IMR-90 (cell line): Measurements from ENCODE around the gene MTPN. TPM values are rescaled to one million over a fixed set of nuclear protein-coding genes. Genes with fewer than 3 reads are reported as not detected.

Experiments used
- ATAC-seq: fragments of 200-7000 bp; cut with Tn5 transposase; 2 replicates; pipeline ENCODE4 v1.9.1; 2020; ENCODE audit warnings: low read depth, mild to moderate bottlenecking, moderate library complexity
- BruUV-seq: library from RNA; stranded (reverse); fragments of 400-500 nt; replicated peaks from 2 replicates; lab custom pipeline; 2021; lab: Mats Ljungman, UMichigan
- CTCF ChIA-PET: fragments of 300-600 bp; formaldehyde crosslinking; extraction: SDS; loops from one replicate; lab custom pipeline; 2021; ENCODE audit warnings: antibody characterized with exemption; lab: Yijun Ruan, JAX
- POLR2A ChIA-PET: fragments of 300-600 bp; sonication (Branson Sonifier 250); formaldehyde crosslinking; loops from one replicate; lab custom pipeline; 2022; ENCODE audit warnings: antibody characterized with exemption; ENCODE audit not compliant: unreplicated experiment; lab: Charles Lee
- DNase-seq: peaks from one replicate; pipeline ENCODE4 v3.0.0; 2013
- H2AFZ ChIP-seq: replicated peaks from 2 replicates; pipeline ENCODE3; 2013; ENCODE audit warnings: low read length, mild to moderate bottlenecking; ENCODE audit not compliant: poor library complexity
- H2AK5ac ChIP-seq: 2 replicates; pipeline ENCODE4 v1.6.1; 2013; ENCODE audit warnings: low read depth, low read length, inconsistent platforms
- H2AK9ac ChIP-seq: replicated peaks from 2 replicates; pipeline ENCODE3; 2013; ENCODE audit warnings: mild to moderate bottlenecking, low read depth, low read length, moderate library complexity; ENCODE audit not compliant: poor library complexity
- H2BK120ac ChIP-seq: 2 replicates; pipeline ENCODE4 v1.6.1; 2013; ENCODE audit warnings: low read depth, low read length, inconsistent platforms
- H2BK15ac ChIP-seq: 3 replicates; pipeline ENCODE4 v1.6.1; 2013; ENCODE audit warnings: low read depth, low read length, inconsistent platforms
- H2BK20ac ChIP-seq: 2 replicates; pipeline ENCODE4 v1.6.1; 2013; ENCODE audit warnings: low read depth, mild to moderate bottlenecking, inconsistent platforms, low read length, moderate library complexity
- H2BK5ac ChIP-seq: 2 replicates; pipeline ENCODE4 v1.6.1; 2013; ENCODE audit warnings: mild to moderate bottlenecking, low read depth, low read length, inconsistent platforms; ENCODE audit not compliant: poor library complexity, severe bottlenecking
- H3K14ac ChIP-seq: replicated peaks from 2 replicates; pipeline ENCODE4 v1.6.1; 2013; ENCODE audit warnings: low read depth, low read length, inconsistent platforms
- H3K18ac ChIP-seq: 2 replicates; pipeline ENCODE4 v1.6.1; 2013; ENCODE audit warnings: low read depth, low read length, control low read depth
- H3K23ac ChIP-seq: 2 replicates; pipeline ENCODE4 v1.6.1; 2013; ENCODE audit warnings: low read depth, low read length, inconsistent platforms
- H3K27ac ChIP-seq: 2 replicates; pipeline ENCODE4 v1.5.1; 2013; ENCODE audit warnings: mild to moderate bottlenecking, control low read depth, low read length; ENCODE audit not compliant: insufficient read depth
- H3K27me3 ChIP-seq: 2 replicates; pipeline ENCODE4 v1.6.1; 2013; ENCODE audit warnings: low read length; ENCODE audit not compliant: control insufficient read depth, insufficient read depth
- H3K36me3 ChIP-seq: 2 replicates; pipeline ENCODE4 v1.6.1; 2013; ENCODE audit warnings: low read length, mixed read lengths; ENCODE audit not compliant: control insufficient read depth, insufficient read depth
- H3K4ac ChIP-seq: 2 replicates; pipeline ENCODE4 v1.6.1; 2013; ENCODE audit warnings: low read depth, low read length, inconsistent platforms
- H3K4me1 ChIP-seq: 2 replicates; pipeline ENCODE4 v1.6.1; 2013; ENCODE audit warnings: low read length, mixed read lengths; ENCODE audit not compliant: control insufficient read depth, insufficient read depth
- H3K4me2 ChIP-seq: 2 replicates; pipeline ENCODE4 v1.6.1; 2013; ENCODE audit warnings: low read depth, mild to moderate bottlenecking, control low read depth, low read length, moderate library complexity
- H3K4me3 ChIP-seq: 2 replicates; pipeline ENCODE4 v1.5.1; 2013; ENCODE audit warnings: low read depth, mild to moderate bottlenecking, control low read depth, low read length, moderate library complexity; ENCODE audit not compliant: insufficient read depth
- H3K56ac ChIP-seq: 2 replicates; pipeline ENCODE4 v1.6.1; 2013; ENCODE audit warnings: low read length, inconsistent platforms; ENCODE audit not compliant: insufficient read depth; ENCODE audit errors: extremely low read depth
- H3K79me1 ChIP-seq, 2 experiments: 2 replicates each; pipeline ENCODE4 v1.6.1; 2013; ENCODE audit warnings: low read length in 2 of 2, inconsistent platforms in 1 of 2, low read depth in 1 of 2
- H3K9ac ChIP-seq: 2 replicates; pipeline ENCODE4 v1.6.1; 2013; ENCODE audit warnings: low read depth, low read length, control low read depth
- H3K9me1 ChIP-seq: 2 replicates; pipeline ENCODE4 v1.6.1; 2013; ENCODE audit warnings: low read length, inconsistent platforms; ENCODE audit not compliant: insufficient read depth
- H3K9me3 ChIP-seq: 2 replicates; pipeline ENCODE4 v1.6.1; 2013; ENCODE audit warnings: low read length; ENCODE audit not compliant: control insufficient read depth, insufficient read depth
- H4K20me1 ChIP-seq: 2 replicates; pipeline ENCODE4 v1.6.1; 2013; ENCODE audit warnings: low read length, inconsistent platforms; ENCODE audit not compliant: insufficient read depth
- H4K5ac ChIP-seq: 2 replicates; pipeline ENCODE4 v1.6.1; 2013; ENCODE audit warnings: mild to moderate bottlenecking, low read depth, low read length, control low read depth
- H4K8ac ChIP-seq, 2 experiments: 2 replicates each; pipeline ENCODE4 v1.6.1; 2013; ENCODE audit warnings: low read depth in 2 of 2, low read length in 2 of 2, control low read depth in 1 of 2, inconsistent platforms in 1 of 2
- H4K91ac ChIP-seq: 2 replicates; pipeline ENCODE4 v1.6.1; 2013; ENCODE audit warnings: low read depth, low read length, inconsistent platforms; ENCODE audit not compliant: insufficient read depth
- BHLHE40 ChIP-seq: fragments of 150-350 bp; IDR thresholded peaks from 2 replicates; pipeline ENCODE4 v1.6.1; 2016; ENCODE audit warnings: mild to moderate bottlenecking, low read depth, low read length
- CEBPB ChIP-seq: IDR thresholded peaks from 2 replicates; pipeline ENCODE4 v1.6.1; 2012; ENCODE audit warnings: low read depth, low read length, improper control_type of control experiment
- CHD1 ChIP-seq: IDR thresholded peaks from 2 replicates; pipeline ENCODE4 v1.6.1; 2012; ENCODE audit warnings: low read depth, low read length, improper control_type of control experiment
- FOS ChIP-seq: fragments of 150-350 bp; IDR thresholded peaks from 2 replicates; pipeline ENCODE4 v1.6.1; 2016; ENCODE audit warnings: low read depth, low read length
- MAFK ChIP-seq: IDR thresholded peaks from 2 replicates; pipeline ENCODE4 v1.6.1; 2012; ENCODE audit warnings: low read depth, low read length, improper control_type of control experiment
- MAZ ChIP-seq: IDR thresholded peaks from 2 replicates; pipeline ENCODE4 v1.6.1; 2012; ENCODE audit warnings: low read depth, mild to moderate bottlenecking, low read length, improper control_type of control experiment, moderate library complexity, borderline replicate concordance
- MXI1 ChIP-seq: IDR thresholded peaks from 2 replicates; pipeline ENCODE4 v1.6.1; 2012; ENCODE audit warnings: low read depth, mild to moderate bottlenecking, low read length, moderate library complexity, borderline replicate concordance
- NFE2L2 ChIP-seq: fragments of 150-350 bp; IDR thresholded peaks from 2 replicates; pipeline ENCODE4 v1.6.1; 2016; ENCODE audit warnings: low read depth, mild to moderate bottlenecking, low read length
- POLR2A ChIP-seq: IDR thresholded peaks from 2 replicates; pipeline ENCODE4 v1.6.1; 2012; ENCODE audit warnings: mild to moderate bottlenecking, low read depth, low read length
- RAD21 ChIP-seq: IDR thresholded peaks from 2 replicates; pipeline ENCODE4 v1.6.1; 2012; ENCODE audit warnings: low read length, improper control_type of control experiment
- RCOR1 ChIP-seq: IDR thresholded peaks from 2 replicates; pipeline ENCODE4 v1.6.1; 2012; ENCODE audit warnings: mild to moderate bottlenecking, low read length, improper control_type of control experiment; ENCODE audit not compliant: insufficient replicate concordance
- RFX5 ChIP-seq: IDR thresholded peaks from 2 replicates; pipeline ENCODE4 v1.8.0; 2012; ENCODE audit warnings: low read depth, mild to moderate bottlenecking, low read length, moderate library complexity
- SMC3 ChIP-seq: fragments of 150-350 bp; IDR thresholded peaks from 2 replicates; pipeline ENCODE4 v1.6.1; 2016; ENCODE audit warnings: low read depth, mild to moderate bottlenecking, antibody characterized with exemption, low read length, moderate library complexity
- WGBS, 2 experiments: methylation state at CpG; one replicate each; pipeline versions ENCODE4 v1.1.5 to v1.1.7; 2013; ENCODE audit warnings: missing lambda C conversion rate in 2 of 2; ENCODE audit not compliant: insufficient read length in 1 of 2; ENCODE audit errors: extremely low coverage in 2 of 2; 5-methylcytosine and 5-hydroxymethylcytosine counted together
- dilution Hi-C: fragments of 300-500 bp; cut with HindIII; formaldehyde crosslinking; loops from one replicate; pipeline ENCODE4 v1.14.3; 2018; ENCODE audit warnings: low sequenced_read_pairs; ENCODE audit not compliant: unreplicated experiment
- in situ Hi-C: fragments of 300-500 bp; cut with MboI; formaldehyde crosslinking; loops from 3 replicates; pipeline ENCODE4 v1.14.3; 2019; ENCODE audit warnings: low sequenced_read_pairs, inconsistent platforms, mixed read lengths
- intact Hi-C: fragments of 100-400 bp; cut with micrococcal nuclease; formaldehyde crosslinking; loops from 2 replicates; pipeline ENCODE4 v1.10.0; 2022
- polyA plus RNA-seq, 3 experiments: library from polyadenylated mRNA; depleted of rRNA; stranded (reverse); fragments of >200 nt; gene quantifications; 2 replicates each; pipeline ENCODE4 v1.2.3, GENCODE V29; 2012; ENCODE audit warnings: low replicate concordance in 1 of 3
- total RNA-seq: library from RNA; depleted of rRNA; stranded (reverse); fragments of >200 nt; gene quantifications from 2 replicates; pipeline ENCODE4 v1.2.3, GENCODE V29; 2012
- TF ChIP-seq, protein P1 (sequence below): fragments of 150-350 bp; IDR thresholded peaks from 2 replicates; pipeline ENCODE4 v1.6.1; 2016; ENCODE audit warnings: low read depth, mild to moderate bottlenecking, low read length, moderate library complexity, borderline replicate concordance
- TF ChIP-seq, protein P2 (sequence below): fragments of 150-350 bp; IDR thresholded peaks from 2 replicates; pipeline ENCODE4 v1.6.1; 2017; ENCODE audit warnings: mild to moderate bottlenecking, antibody characterized with exemption, low read length, low read depth
- TF ChIP-seq, protein P3 (sequence below): conservative IDR thresholded peaks from 2 replicates; pipeline ENCODE4 v1.5.1; 2012; ENCODE audit warnings: mild to moderate bottlenecking, low read depth, low read length, improper control_type of control experiment

MTPN gene
- total and polyA plus RNA-seq, 2 of the 4 experiments (the other 2 are of a cell fraction): 58.8 to 94.4 TPM

DNA sequence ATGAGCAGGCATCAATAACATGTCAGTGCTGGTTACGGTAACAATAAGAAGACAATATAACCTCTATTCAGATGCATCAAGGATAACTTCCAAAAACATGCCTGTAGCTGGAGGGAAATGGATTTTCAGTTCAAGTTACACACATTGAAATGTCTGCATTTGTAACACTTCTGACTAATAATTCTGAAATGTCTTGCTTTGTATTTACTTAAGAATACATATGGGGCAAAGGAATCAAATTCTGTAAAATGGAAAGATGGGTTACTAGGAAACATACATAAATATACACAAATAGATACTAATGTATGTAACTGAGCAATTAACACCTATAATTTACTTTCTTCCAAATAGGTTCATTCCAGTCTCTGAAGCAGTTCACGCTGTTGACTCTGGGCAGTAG is 18.6 kb upstream of the MTPN start:
- H2BK15ac ChIP-seq: no peak overlapping the region
- no peaks in the 10 kb centered on the region for H3K4me1 ChIP-seq
- H3K56ac ChIP-seq: no peak overlapping the region
- ATAC-seq (no peak), DNase-seq (peak; percentile 37)
- H3K18ac ChIP-seq: no peak overlapping the region
- H2AFZ ChIP-seq: no peak overlapping the region
- BruUV-seq: no TSS peak
- H3K27me3 ChIP-seq: no peaks in the 10 kb centered on the region
- no peaks in the 10 kb centered on the region for H3K36me3 ChIP-seq
- no peaks in the 10 kb centered on the region for H4K20me1 ChIP-seq
- no CpG with 5 or more reads among the region's 2 CpGs for WGBS, 2 experiments
- ChIA-PET POLR2A (no interaction called here), CTCF (no interaction called here)
- H4K5ac ChIP-seq: no peak overlapping the region
- no peak overlapping the region for H3K14ac ChIP-seq
- intact Hi-C loops: loop anchor here (5.0 kb wide), 1 partner anchor 52 kb away; no protein-coding TSS in a partner anchor
- H3K4ac ChIP-seq: no peak overlapping the region
- in situ Hi-C loops: no loop called here
- no peak overlapping the region for H4K8ac ChIP-seq
- H3K79me1 ChIP-seq: no peaks in the 10 kb centered on the region
- H2BK120ac ChIP-seq: no peak overlapping the region
- no peak overlapping the region for H2BK5ac ChIP-seq
- H3K23ac ChIP-seq: no peak overlapping the region
- H3K9ac ChIP-seq: no peak overlapping the region
- H3K27ac ChIP-seq: no peak overlapping the region
- H3K4me2 ChIP-seq: no peak overlapping the region
- no peak overlapping the region for H4K91ac ChIP-seq
- H2AK9ac ChIP-seq: no peak overlapping the region
- TF ChIP-seq MXI1 (no peak), CHD1 (no peak), CEBPB (no peak), SMC3 (no peak), NFE2L2 (no peak), RCOR1 (no peak), MAFK (no peak), RFX5 (no peak), FOS (no peak), MAZ (no peak), RAD21 (no peak), BHLHE40 (no peak), POLR2A (no peak)
- TF ChIP-seq, protein P1, sequence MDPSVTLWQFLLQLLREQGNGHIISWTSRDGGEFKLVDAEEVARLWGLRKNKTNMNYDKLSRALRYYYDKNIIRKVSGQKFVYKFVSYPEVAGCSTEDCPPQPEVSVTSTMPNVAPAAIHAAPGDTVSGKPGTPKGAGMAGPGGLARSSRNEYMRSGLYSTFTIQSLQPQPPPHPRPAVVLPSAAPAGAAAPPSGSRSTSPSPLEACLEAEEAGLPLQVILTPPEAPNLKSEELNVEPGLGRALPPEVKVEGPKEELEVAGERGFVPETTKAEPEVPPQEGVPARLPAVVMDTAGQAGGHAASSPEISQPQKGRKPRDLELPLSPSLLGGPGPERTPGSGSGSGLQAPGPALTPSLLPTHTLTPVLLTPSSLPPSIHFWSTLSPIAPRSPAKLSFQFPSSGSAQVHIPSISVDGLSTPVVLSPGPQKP: no peak
- TF ChIP-seq, protein P2, sequence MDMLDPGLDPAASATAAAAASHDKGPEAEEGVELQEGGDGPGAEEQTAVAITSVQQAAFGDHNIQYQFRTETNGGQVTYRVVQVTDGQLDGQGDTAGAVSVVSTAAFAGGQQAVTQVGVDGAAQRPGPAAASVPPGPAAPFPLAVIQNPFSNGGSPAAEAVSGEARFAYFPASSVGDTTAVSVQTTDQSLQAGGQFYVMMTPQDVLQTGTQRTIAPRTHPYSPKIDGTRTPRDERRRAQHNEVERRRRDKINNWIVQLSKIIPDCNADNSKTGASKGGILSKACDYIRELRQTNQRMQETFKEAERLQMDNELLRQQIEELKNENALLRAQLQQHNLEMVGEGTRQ: no peak
- TF ChIP-seq, protein P3, sequence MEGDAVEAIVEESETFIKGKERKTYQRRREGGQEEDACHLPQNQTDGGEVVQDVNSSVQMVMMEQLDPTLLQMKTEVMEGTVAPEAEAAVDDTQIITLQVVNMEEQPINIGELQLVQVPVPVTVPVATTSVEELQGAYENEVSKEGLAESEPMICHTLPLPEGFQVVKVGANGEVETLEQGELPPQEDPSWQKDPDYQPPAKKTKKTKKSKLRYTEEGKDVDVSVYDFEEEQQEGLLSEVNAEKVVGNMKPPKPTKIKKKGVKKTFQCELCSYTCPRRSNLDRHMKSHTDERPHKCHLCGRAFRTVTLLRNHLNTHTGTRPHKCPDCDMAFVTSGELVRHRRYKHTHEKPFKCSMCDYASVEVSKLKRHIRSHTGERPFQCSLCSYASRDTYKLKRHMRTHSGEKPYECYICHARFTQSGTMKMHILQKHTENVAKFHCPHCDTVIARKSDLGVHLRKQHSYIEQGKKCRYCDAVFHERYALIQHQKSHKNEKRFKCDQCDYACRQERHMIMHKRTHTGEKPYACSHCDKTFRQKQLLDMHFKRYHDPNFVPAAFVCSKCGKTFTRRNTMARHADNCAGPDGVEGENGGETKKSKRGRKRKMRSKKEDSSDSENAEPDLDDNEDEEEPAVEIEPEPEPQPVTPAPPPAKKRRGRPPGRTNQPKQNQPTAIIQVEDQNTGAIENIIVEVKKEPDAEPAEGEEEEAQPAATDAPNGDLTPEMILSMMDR: no peak
- dilution Hi-C loops: no loop called here
- no peak overlapping the region for H2BK20ac ChIP-seq
- peaks cover 3% of the 10 kb centered on the region; the same call in 1 of the 2 replicates for H3K9me3 ChIP-seq
- H3K4me3 ChIP-seq: no peak overlapping the region
- H3K9me1 ChIP-seq: no peaks in the 10 kb centered on the region
- no peak overlapping the region for H2AK5ac ChIP-seq
